RWPE2 (cell line): ENCODE results near the gene SMYD4.

Experiments
- ATAC-seq: fragments of 200-7000 bp; cut with Tn5 transposase; 3 replicates; pipeline ENCODE4 v1.9.1; 2021; ENCODE audit warnings: low read depth
- DNase-seq: peaks from one replicate; pipeline ENCODE4 v3.0.0-alpha.2; 2020; ENCODE audit warnings: low spot score
- H3K27ac ChIP-seq: fragments of 450-650 bp; 2 replicates; pipeline ENCODE4 v1.5.1; 2017; ENCODE audit warnings: mild to moderate bottlenecking; ENCODE audit not compliant: poor library complexity, severe bottlenecking
- H3K27me3 ChIP-seq: fragments of 250-450 bp; sonication (Bioruptor Pico); 2 replicates; pipeline ENCODE4 v1.5.1; 2021; ENCODE audit warnings: mild to moderate bottlenecking, moderate library complexity; ENCODE audit not compliant: insufficient read depth, poor library complexity, severe bottlenecking
- H3K36me3 ChIP-seq: fragments of 250-450 bp; sonication (Bioruptor Pico); 2 replicates; pipeline ENCODE4 v1.5.1; 2020; ENCODE audit warnings: low read depth, mild to moderate bottlenecking, moderate library complexity
- H3K4me1 ChIP-seq: fragments of 250-450 bp; sonication (Bioruptor Pico); 2 replicates; pipeline ENCODE4 v1.5.1; 2021; ENCODE audit warnings: mild to moderate bottlenecking, moderate library complexity; ENCODE audit not compliant: insufficient read depth, poor library complexity, severe bottlenecking
- H3K4me3 ChIP-seq: fragments of 250-450 bp; sonication (Bioruptor Pico); 2 replicates; pipeline ENCODE4 v1.5.1; 2021; ENCODE audit warnings: mild to moderate bottlenecking, moderate library complexity; ENCODE audit not compliant: severe bottlenecking
- H3K9me3 ChIP-seq: fragments of 250-450 bp; sonication (Bioruptor Pico); 2 replicates; pipeline ENCODE4 v1.5.1; 2021; ENCODE audit warnings: mild to moderate bottlenecking, moderate library complexity; ENCODE audit not compliant: severe bottlenecking
- TF ChIP-seq, protein P1 (sequence below): fragments of 450-650 bp; IDR thresholded peaks from one replicate; pipeline ENCODE4 v1.5.1; 2017; ENCODE audit warnings: mild to moderate bottlenecking, moderate library complexity; ENCODE audit not compliant: poor library complexity, severe bottlenecking

SMYD4 gene

DNA sequence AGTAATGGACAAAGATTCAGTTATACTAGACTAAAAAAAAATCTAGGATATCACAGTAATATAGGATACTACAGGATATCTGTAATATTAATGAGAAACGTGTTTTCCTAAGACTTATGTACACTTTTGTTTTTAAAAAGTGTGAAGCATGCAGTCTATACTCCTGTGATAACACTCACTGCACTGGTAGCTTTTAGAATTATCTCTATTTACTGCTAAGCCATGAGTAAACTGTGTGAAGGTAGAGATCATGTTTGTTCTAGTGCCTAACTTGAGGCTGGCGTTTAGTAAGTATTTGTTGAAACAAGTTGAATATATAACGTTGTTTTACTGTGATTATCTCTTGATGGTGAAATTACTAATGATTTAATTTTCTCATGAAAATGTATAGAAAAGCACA, 24.0 kb upstream of the SMYD4 start:
- peaks cover 65% of the 10 kb centered on the region for H3K36me3 ChIP-seq
- TF ChIP-seq, protein P1, sequence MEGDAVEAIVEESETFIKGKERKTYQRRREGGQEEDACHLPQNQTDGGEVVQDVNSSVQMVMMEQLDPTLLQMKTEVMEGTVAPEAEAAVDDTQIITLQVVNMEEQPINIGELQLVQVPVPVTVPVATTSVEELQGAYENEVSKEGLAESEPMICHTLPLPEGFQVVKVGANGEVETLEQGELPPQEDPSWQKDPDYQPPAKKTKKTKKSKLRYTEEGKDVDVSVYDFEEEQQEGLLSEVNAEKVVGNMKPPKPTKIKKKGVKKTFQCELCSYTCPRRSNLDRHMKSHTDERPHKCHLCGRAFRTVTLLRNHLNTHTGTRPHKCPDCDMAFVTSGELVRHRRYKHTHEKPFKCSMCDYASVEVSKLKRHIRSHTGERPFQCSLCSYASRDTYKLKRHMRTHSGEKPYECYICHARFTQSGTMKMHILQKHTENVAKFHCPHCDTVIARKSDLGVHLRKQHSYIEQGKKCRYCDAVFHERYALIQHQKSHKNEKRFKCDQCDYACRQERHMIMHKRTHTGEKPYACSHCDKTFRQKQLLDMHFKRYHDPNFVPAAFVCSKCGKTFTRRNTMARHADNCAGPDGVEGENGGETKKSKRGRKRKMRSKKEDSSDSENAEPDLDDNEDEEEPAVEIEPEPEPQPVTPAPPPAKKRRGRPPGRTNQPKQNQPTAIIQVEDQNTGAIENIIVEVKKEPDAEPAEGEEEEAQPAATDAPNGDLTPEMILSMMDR = no peak
- no peaks in the 10 kb centered on the region for H3K4me1 ChIP-seq
- no peak overlapping the region for H3K4me3 ChIP-seq
- ATAC-seq (no peak), DNase-seq (no peak)
- no peak overlapping the region for H3K27ac ChIP-seq
- no peaks in the 10 kb centered on the region for H3K9me3 ChIP-seq
- H3K27me3 ChIP-seq = no peaks in the 10 kb centered on the region

DNA sequence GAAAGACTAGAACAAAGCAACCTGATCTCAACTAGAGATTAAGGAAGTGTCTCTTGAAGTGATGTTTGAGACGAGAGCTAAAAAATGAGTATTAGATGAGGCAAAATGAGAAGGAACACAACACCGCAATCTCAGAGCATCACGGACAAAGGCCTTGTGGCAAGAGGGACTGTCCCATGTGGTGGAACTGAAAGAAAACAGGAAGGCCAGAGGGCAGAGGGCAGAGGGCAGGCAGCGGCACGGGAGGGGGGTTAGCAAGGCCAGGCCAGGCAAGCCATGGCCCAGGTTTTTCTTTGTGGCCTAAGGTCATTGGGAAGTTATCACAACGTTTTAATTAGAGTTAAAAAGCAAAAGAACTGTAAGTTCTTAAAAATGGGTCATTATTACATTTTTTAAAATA, 22.6 kb upstream of the SMYD4 start:
- TF ChIP-seq, protein P1 = no peak
- Histone ChIP-seq H3K27ac (no peak overlapping the region), H3K27me3 (no peaks in the 10 kb centered on the region), H3K36me3 (peaks cover 79% of the 10 kb centered on the region), H3K4me1 (no peaks in the 10 kb centered on the region), H3K9me3 (no peaks in the 10 kb centered on the region), H3K4me3 (no peak overlapping the region)
- DNase-seq (no peak), ATAC-seq (no peak)

DNA sequence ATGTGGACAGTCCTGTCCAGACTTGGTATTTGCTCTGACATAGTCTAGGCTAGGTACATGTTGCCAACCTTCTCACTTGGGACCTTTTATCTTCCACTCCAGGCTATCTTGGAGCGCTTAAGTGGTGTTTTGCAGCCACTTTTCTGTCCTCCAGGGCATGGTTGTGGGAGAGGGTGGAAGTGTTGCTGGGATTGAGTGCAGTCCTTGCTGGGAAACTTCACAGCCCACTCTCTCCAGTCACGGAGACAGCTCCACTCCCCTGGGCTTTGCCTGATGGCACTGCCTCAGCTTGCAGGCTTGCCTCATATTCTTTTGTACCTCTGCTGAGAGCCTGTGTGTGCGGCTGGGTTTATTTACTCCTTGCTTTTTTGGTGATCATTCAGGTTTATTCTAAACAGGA, 17.5 kb upstream of the SMYD4 start:
- H3K9me3 ChIP-seq = no peaks in the 10 kb centered on the region
- TF ChIP-seq, protein P1 = no peak
- ATAC-seq (no peak), DNase-seq (no peak)
- no peak overlapping the region for H3K4me3 ChIP-seq
- no peaks in the 10 kb centered on the region for H3K27me3 ChIP-seq
- no peak overlapping the region for H3K27ac ChIP-seq
- H3K36me3 ChIP-seq = peaks cover 75% of the 10 kb centered on the region
- H3K4me1 ChIP-seq = peaks cover 4% of the 10 kb centered on the region

DNA sequence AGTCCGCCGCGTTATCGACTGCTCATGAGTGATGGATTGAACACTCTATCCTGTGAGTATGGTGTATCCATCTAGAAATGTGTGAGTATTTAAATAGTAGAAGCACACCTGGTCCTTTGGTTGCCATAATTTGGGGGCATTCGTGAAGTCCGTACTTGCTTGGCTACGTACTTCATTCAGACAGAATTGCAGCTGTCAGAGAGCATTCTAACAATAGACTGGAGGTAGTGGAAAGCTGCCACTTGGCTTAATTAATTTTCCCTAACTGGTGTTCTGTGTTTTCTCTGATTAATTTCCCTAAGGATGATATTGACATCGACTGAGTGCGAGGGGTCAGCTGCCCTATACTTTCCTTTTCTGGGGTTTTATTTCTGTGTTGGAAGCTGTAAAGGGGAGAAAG, 14.2 kb upstream of the SMYD4 start:
- no peaks in the 10 kb centered on the region for H3K9me3 ChIP-seq
- no peak for DNase-seq
- peaks cover 5% of the 10 kb centered on the region for H3K4me1 ChIP-seq
- no peak overlapping the region for H3K27ac ChIP-seq
- ATAC-seq = no peak
- no peak overlapping the region for H3K4me3 ChIP-seq
- TF ChIP-seq, protein P1 = no peak
- H3K36me3 ChIP-seq = peaks cover 58% of the 10 kb centered on the region
- no peaks in the 10 kb centered on the region for H3K27me3 ChIP-seq

DNA sequence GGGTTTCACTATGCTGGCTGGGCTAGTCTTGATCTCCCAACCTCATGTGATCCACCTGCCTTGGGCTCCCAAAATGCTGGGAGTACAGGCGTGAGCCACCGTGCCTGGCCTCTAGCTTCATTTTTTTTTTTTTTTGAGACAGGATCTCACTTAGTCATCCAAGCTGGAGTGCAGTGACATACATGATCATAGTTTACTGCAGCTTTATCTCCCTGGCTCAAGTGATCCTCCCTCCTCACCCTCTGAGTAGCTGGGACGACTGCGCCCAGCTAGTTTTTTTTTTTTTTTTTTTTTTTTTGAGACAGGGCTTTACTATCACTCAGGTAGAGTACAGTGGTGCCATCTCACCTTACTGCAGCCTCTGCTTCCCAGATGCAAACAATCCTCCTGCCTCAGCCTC, 9.8 kb upstream of the SMYD4 start:
- H3K27ac ChIP-seq = no peak overlapping the region
- H3K36me3 ChIP-seq = peaks cover 50% of the 10 kb centered on the region

More for the DNA sequence above, 9.8 kb upstream of the SMYD4 start:
- Histone ChIP-seq H3K9me3 (no peaks in the 10 kb centered on the region), H3K4me1 (peaks cover 5% of the 10 kb centered on the region), H3K27me3 (no peaks in the 10 kb centered on the region), H3K4me3 (no peak overlapping the region)
- DNase-seq (no peak), ATAC-seq (no peak)
- TF ChIP-seq, protein P1 = no peak
